CD1c-positive myeloid dendritic cell (primary cell): Measurements from ENCODE around the gene TTC39C.

Experiments used
- DNase-seq: peaks from one replicate; pipeline ENCODE4 v3.0.0-alpha.2; 2016; ENCODE audit errors: extremely low spot score

TTC39C gene

DNA sequence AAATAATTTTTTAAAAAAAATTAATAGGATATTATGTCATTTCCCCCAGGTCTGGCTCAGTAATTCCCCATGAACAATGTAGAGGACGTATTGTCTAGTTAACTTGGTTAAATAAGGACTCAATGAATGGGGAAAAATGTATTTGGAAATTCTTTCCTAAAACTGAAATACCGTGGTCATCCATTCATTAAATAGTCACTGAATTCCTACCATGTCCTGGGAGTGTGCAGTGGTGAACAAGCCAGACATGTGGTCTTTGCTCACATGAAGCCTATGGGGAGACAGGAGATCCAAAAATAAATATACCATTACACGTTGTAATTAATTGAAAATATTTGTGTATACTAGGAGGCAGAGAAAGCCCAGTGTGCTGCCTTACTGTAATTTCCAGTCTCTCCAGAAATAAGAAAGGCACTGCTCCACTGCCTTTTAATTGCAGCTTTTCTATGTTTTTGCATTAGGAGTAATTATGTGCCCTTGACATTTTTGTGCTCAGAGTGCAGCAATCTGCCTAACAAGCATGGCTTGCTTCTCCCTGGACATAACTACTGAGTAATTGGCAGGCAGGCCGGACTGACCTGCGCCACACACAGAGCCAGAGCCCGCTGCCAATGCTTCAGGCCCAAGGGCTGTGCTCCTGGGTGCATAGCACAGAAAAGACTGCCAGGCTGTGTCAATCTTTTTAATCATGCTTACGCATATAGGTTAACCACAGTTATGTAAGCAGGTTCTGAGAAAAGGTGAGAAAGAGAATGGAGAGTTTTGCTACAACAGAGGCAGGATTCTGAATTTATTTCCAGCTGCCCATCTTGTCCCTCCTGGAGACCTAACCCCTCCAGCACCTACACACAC, 22.2 kb upstream of the TTC39C start:
- DNase-seq: peak; percentile 35

DNA sequence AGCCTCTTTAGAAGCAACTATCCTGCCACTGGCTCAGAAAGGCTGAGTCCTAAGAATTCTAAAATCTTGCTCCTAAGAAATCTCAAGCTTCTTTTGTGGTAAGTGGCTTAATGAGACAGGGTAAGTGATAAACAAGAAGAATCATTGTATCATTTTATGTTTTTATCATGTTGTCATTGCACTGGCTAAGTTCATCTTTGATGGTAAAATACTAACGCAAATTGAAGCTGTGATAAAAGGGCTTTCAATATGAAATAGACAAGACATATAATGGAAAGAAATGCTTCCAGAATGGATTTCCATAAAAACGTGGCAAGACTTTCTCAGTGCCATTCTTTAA, 21.6 kb upstream of the TTC39C start:
- no peak for DNase-seq

DNA sequence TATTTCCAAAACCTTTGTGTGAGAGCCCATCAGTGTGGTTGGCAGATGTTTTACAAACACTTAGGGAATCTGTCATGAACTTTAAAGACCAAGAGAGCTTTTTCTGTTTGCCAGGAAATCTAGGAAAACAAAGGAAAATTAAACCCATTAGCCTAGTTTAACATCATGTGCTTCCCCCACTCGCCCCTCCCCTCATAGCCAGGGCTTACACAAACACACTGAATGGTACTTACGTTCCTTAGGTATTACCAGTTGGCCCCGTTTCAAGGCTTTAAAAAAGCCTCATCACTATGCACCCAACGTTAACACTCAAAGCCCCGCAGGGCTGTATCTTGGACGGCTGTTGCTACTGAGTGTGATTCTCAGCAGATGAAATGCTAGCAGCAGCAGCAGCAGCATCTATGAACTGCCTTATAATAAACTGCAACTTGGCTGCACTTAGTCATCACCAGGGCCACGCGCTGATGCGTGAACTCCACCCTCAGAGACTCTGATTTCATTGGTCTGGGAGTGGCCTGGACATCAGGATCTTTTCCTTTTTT, 20.1 kb upstream of the TTC39C start:
- no peak for DNase-seq

- no peak for DNase-seq
Measured at GRCh38 chr18:23995180-23995579, 19.4 kb upstream of the TTC39C start.

DNA sequence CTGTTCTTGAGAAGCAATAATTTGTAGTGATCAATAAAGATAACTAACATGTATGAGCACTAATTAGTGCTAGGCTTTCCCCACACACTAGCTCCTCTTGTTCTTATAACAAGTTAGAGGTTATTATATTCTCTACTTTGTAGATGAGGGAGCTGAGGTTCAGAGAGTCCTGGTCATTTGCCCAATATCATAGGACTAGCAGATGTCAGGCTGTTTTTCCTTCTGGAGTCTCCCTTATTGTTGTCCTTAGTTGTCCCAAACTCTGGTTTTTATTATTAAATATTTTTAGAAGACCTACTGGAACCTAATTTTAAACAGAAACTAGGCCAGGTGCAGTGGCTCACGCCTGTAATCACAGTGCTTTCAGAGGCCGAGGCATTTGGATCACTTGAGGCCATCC, 16.5 kb upstream of the TTC39C start:
- no peak for DNase-seq

- no peak for DNase-seq
Measured at GRCh38 chr18:23998820-23999219, 15.7 kb upstream of the TTC39C start.

GRCh38 chr18:24000613-24001490, 13.7 kb upstream of the TTC39C start:
- DNase-seq: no peak

DNA sequence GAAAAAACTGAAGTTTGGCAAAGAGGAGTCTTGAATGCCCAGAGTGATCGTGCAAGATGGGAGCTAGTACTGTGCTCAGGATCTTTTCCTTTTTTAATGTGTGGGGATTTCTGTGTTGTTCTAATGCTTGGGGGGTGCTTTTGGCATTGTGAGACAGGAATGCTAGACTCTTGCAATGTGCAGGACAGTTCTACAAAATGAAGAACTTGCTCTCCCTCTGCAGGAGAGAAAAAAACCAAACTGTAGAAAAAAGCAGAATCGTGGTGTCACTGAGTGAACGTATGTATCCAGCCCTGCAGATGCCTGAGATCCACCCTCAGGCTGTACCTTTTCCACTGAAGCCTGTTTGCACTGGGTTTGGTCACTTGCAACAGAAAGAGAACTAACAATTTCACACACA, 12.1 kb upstream of the TTC39C start:
- DNase-seq: no peak

GRCh38 chr18:24003288-24003687, 11.3 kb upstream of the TTC39C start:
- DNase-seq: no peak

DNA sequence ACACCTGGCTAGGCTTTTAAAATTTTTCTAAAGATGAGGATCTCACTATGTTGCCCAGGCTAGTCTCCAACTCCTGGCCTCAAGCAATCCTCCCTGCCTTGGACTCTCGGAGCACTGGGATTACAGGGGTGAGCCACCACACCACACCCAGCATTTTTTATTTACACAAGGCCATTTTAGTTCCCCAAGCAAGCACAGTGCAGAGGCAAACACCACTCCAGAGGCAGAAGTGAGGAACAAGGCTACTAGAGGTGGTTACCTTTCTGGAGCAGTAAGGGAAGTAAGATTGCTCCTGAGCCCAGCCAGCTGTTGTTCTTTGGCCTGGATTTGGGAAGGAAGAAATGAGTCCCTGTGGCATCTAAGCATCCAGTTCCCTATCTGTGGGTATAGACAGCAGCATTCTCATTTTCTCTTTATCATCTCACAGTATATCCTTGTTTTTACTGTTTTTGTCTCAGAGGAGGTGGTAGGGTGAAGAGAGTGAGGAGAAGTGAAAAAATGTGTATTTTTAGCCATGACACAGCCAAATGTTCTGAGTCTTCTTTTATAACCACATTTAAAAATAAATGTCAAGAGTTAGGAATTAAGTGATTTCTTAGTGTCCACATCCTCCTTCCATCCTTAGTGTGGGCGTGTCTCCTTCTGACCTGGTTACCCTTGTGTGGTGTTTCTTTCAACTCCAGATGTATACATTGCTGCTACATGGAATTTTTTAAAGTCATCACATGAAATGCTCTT, 10.5 kb upstream of the TTC39C start:
- peak; percentile 61 for DNase-seq

- no peak for DNase-seq
Measured at GRCh38 chr18:24006712-24007313, 7.7 kb upstream of the TTC39C start.

DNA sequence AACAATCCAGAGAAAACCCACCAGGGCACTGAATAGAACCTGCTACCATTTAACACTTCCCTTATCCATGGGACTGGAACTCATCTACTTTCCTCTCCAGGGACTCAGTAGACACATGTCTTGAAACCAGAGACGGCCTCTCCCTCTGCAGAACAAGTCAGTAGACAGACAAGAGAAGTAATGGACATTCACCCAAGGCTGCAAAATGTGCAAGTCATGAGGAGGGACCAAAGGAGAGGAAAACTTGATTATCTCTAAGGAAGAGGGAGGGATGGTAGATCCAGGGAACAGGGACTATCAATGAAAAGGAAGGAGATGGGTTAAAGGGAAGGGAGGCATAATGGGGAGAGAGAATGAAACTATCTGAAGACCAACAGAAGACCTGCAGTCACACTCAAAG, 5.3 kb upstream of the TTC39C start:
- DNase-seq: no peak

GRCh38 chr18:24009651-24010333, 4.8 kb upstream of the TTC39C start:
- DNase-seq: peak; percentile 14

GRCh38 chr18:24010673-24011072, 3.9 kb upstream of the TTC39C start:
- DNase-seq: no peak

GRCh38 chr18:24011123-24011917, 3.2 kb upstream of the TTC39C start:
- peak; percentile 26 for DNase-seq

- no peak for DNase-seq
Measured at GRCh38 chr18:24013051-24013450, 1.5 kb upstream of the TTC39C start.

GRCh38 chr18:24014986-24015638, 558 bp downstream of the TTC39C start:
- DNase-seq: peak; percentile 82

GRCh38 chr18:24015639-24016631, 1.4 kb downstream of the TTC39C start:
- DNase-seq: peak; percentile 49
